Measurements from ENCODE around the gene KCND2.

DNA sequence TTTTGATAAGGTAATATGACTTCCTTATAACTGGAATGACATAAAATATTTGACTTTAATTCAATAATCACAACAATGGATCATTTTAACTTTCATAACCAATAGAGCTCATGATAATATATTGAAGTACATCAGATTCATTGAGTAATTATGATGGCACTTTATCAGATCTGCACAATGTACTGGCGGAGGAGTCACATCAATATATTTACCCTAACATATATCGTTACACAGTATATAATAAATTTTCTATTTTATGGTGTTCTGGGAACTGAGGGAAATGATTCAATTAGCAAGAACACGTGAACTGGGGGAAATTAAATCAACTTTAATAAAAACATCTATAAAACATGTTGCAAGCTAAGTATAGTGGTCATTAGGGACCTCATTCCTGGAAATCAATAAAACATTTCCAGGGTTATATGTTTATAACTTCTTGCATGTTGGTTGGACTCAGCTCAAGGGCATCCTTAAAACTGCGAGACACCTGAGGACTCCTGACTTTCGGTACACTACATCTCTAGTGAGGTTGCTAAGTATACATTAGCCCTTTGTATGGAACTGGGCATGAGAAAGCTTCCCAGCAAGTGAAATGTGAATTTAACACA, 254.0 kb downstream of the KCND2 start:
- TF ChIP-seq YY1 (IDR thresholded peaks at IDR 0.05; ENCODE audit: low read depth), result no peak
- no peak for TF ChIP-seq GATA2 (CRISPR knock-in tag; IDR thresholded peaks at IDR 0.05)
- TF ChIP-seq, protein P1, sequence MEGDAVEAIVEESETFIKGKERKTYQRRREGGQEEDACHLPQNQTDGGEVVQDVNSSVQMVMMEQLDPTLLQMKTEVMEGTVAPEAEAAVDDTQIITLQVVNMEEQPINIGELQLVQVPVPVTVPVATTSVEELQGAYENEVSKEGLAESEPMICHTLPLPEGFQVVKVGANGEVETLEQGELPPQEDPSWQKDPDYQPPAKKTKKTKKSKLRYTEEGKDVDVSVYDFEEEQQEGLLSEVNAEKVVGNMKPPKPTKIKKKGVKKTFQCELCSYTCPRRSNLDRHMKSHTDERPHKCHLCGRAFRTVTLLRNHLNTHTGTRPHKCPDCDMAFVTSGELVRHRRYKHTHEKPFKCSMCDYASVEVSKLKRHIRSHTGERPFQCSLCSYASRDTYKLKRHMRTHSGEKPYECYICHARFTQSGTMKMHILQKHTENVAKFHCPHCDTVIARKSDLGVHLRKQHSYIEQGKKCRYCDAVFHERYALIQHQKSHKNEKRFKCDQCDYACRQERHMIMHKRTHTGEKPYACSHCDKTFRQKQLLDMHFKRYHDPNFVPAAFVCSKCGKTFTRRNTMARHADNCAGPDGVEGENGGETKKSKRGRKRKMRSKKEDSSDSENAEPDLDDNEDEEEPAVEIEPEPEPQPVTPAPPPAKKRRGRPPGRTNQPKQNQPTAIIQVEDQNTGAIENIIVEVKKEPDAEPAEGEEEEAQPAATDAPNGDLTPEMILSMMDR (IDR thresholded peaks at IDR 0.05), result no peak
- no peak for TF ChIP-seq MEF2A (IDR thresholded peaks at IDR 0.05; ENCODE audit: borderline replicate concordance, low read depth)
- no peak for TF ChIP-seq SIN3A (IDR thresholded peaks at IDR 0.05; ENCODE audit: borderline replicate concordance, low read depth, low read length)
- TF ChIP-seq EZH2phosphoT487 (IDR thresholded peaks at IDR 0.05; ENCODE audit: borderline replicate concordance, low read depth), result no peak
- TF ChIP-seq POLR2AphosphoS5 (IDR thresholded peaks at IDR 0.05; ENCODE audit: low read depth, low read length), result no peak
- no peak for TF ChIP-seq ELF1 (IDR thresholded peaks at IDR 0.05)
- TF ChIP-seq RXRA (IDR thresholded peaks at IDR 0.05; ENCODE audit: borderline replicate concordance, low read depth), result no peak
- no peak for TF ChIP-seq FOSL2 (IDR thresholded peaks at IDR 0.05; ENCODE audit: borderline replicate concordance, low read depth)
- TF ChIP-seq, protein P2, sequence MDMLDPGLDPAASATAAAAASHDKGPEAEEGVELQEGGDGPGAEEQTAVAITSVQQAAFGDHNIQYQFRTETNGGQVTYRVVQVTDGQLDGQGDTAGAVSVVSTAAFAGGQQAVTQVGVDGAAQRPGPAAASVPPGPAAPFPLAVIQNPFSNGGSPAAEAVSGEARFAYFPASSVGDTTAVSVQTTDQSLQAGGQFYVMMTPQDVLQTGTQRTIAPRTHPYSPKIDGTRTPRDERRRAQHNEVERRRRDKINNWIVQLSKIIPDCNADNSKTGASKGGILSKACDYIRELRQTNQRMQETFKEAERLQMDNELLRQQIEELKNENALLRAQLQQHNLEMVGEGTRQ (IDR thresholded peaks at IDR 0.05; ENCODE audit: borderline replicate concordance, low read depth, low read length), result no peak
